SK-N-SH (cell line): ENCODE data around the gene PCDHB1. TPM values are rescaled to one million over a fixed set of nuclear protein-coding genes. Genes with fewer than 3 reads are reported as not detected.

Experiments
- CTCF ChIA-PET: fragments of 300-600, 350-600 bp; formaldehyde crosslinking; extraction: SDS; loops from one replicate; lab custom pipeline; 2021; lab: Yijun Ruan, JAX
- POLR2A ChIA-PET: fragments of 350-600 bp; sonication (Branson Sonifier 250); formaldehyde crosslinking; extraction: SDS; loops from one replicate; lab custom pipeline; 2020; ENCODE audit warnings: antibody characterized with exemption, inconsistent platforms; lab: Yijun Ruan, JAX
- DNase-seq: peaks from one replicate; pipeline ENCODE4 v3.0.0; 2012
- H2AFZ ChIP-seq: fragments of 200-600 bp; sonication (generic); 2 replicates; pipeline ENCODE4 v1.8.1; 2016; ENCODE audit warnings: antibody characterized with exemption, mild to moderate bottlenecking, low read depth
- H3F3A ChIP-seq: fragments of 200-600 bp; sonication (generic); replicated peaks from 2 replicates; pipeline ENCODE3; 2016; ENCODE audit warnings: antibody characterized with exemption, mild to moderate bottlenecking; ENCODE audit not compliant: insufficient read depth
- H3K27ac ChIP-seq, 2 experiments: fragments of 200-500 bp in 1 of 2; fragments of 200-600 bp in 1 of 2; sonication (Bioruptor generic) in 1 of 2; sonication (generic), shearing (Covaris generic) in 1 of 2; 2 replicates each; pipeline versions ENCODE4 v1.5.1 to v1.6.1; 2014 to 2016; ENCODE audit warnings: low read depth in 2 of 2, inconsistent platforms in 1 of 2, low read length in 1 of 2, mild to moderate bottlenecking in 1 of 2, mixed read lengths in 1 of 2
- H3K27me3 ChIP-seq: fragments of 200-600 bp; sonication (generic), shearing (Covaris generic); 2 replicates; pipeline ENCODE4 v1.6.1; 2016; ENCODE audit warnings: mixed run types; ENCODE audit not compliant: insufficient read depth
- H3K36me3 ChIP-seq, 2 experiments: fragments of 200-500 bp in 1 of 2; fragments of 200-600 bp in 1 of 2; sonication (Bioruptor generic) in 1 of 2; sonication (generic) in 1 of 2; replicated peaks in 1 of 2; 2 replicates each; pipeline versions ENCODE3 to v1.5.1; 2014 to 2016; ENCODE audit warnings: low read length in 1 of 2, mild to moderate bottlenecking in 1 of 2; ENCODE audit not compliant: insufficient read depth in 2 of 2, control insufficient read depth in 1 of 2
- H3K4me1 ChIP-seq, 2 experiments: fragments of 200-500 bp in 1 of 2; fragments of 200-600 bp in 1 of 2; sonication (Bioruptor generic) in 1 of 2; sonication (generic), shearing (Covaris generic) in 1 of 2; 2 replicates each; pipeline versions ENCODE4 v1.5.1 to v1.6.1; 2014 to 2016; ENCODE audit warnings: low read depth in 1 of 2, low read length in 1 of 2, mixed run types in 1 of 2; ENCODE audit not compliant: insufficient read depth in 2 of 2, control insufficient read depth in 1 of 2
- H3K4me2 ChIP-seq: fragments of 200-600 bp; sonication (generic), shearing (Covaris generic); 2 replicates; pipeline ENCODE4 v1.6.1; 2017; ENCODE audit warnings: mixed run types
- H3K4me3 ChIP-seq, 2 experiments: fragments of 200-500 bp in 1 of 2; fragments of 200-600 bp in 1 of 2; sonication (Bioruptor generic) in 1 of 2; sonication (generic), shearing (Covaris generic) in 1 of 2; 2 replicates each; pipeline versions ENCODE4 v1.5.1 to v1.8.1; 2014 to 2016; ENCODE audit warnings: low read depth in 2 of 2, inconsistent platforms in 1 of 2, low read length in 1 of 2, mild to moderate bottlenecking in 1 of 2, mixed read lengths in 1 of 2, moderate library complexity in 1 of 2
- H3K79me2 ChIP-seq: fragments of 200-600 bp; sonication (generic); 2 replicates; pipeline ENCODE4 v1.8.1; 2017; ENCODE audit warnings: mild to moderate bottlenecking; ENCODE audit not compliant: insufficient read depth
- H3K9ac ChIP-seq: fragments of 200-600 bp; sonication (generic); 2 replicates; pipeline ENCODE4 v1.6.1; 2017; ENCODE audit warnings: mixed run types
- H3K9me2 ChIP-seq: fragments of 200-600 bp; sonication (generic); 2 replicates; pipeline ENCODE4 v1.6.1; 2017; ENCODE audit warnings: mixed run types
- H3K9me3 ChIP-seq: fragments of 200-600 bp; sonication (generic); 2 replicates; pipeline ENCODE4 v1.6.1; 2017; ENCODE audit warnings: mixed run types, mild to moderate bottlenecking, moderate library complexity
- H4K20me1 ChIP-seq: fragments of 200-600 bp; sonication (generic); 2 replicates; pipeline ENCODE4 v1.6.1; 2017; ENCODE audit warnings: mild to moderate bottlenecking, mixed run types; ENCODE audit not compliant: insufficient read depth
- CTCF ChIP-seq: fragments of 200-600 bp; sonication (generic); IDR thresholded peaks from 2 replicates; pipeline ENCODE4 v1.6.1; 2017; ENCODE audit warnings: antibody characterized with exemption, mild to moderate bottlenecking, moderate library complexity
- EZH2phosphoT487 ChIP-seq: fragments of 200-600 bp; sonication (generic); IDR thresholded peaks from 2 replicates; pipeline ENCODE4 v1.6.1; 2017; ENCODE audit warnings: low read depth, mixed run types, mild to moderate bottlenecking, antibody characterized with exemption, moderate library complexity, borderline replicate concordance
- FOSL2 ChIP-seq: IDR thresholded peaks from 2 replicates; pipeline ENCODE4 v1.4.0; 2012; ENCODE audit warnings: low read depth, mild to moderate bottlenecking, moderate library complexity, borderline replicate concordance
- FOXJ3 ChIP-seq: sonication (generic); formaldehyde crosslinking; IDR thresholded peaks from 2 replicates; pipeline ENCODE4 v1.5.1; 2020; ENCODE audit warnings: mild to moderate bottlenecking, missing genetic modification reagents
- MAX ChIP-seq: IDR thresholded peaks from 2 replicates; pipeline ENCODE4 v1.4.0; 2012; ENCODE audit warnings: low read depth
- MEF2A ChIP-seq: IDR thresholded peaks from 2 replicates; pipeline ENCODE4 v1.4.0; 2012; ENCODE audit warnings: low read depth, borderline replicate concordance
- MXI1 ChIP-seq: IDR thresholded peaks from 2 replicates; pipeline ENCODE4 v1.6.1; 2012; ENCODE audit warnings: mild to moderate bottlenecking, low read depth, low read length, improper control_type of control experiment
- NRF1 ChIP-seq: IDR thresholded peaks from 2 replicates; pipeline ENCODE4 v1.6.1; 2012; ENCODE audit warnings: low read depth, mild to moderate bottlenecking, low read length
- POLR2AphosphoS5 ChIP-seq: IDR thresholded peaks from 2 replicates; pipeline ENCODE4 v1.6.1; 2012; ENCODE audit warnings: low read depth, low read length
- REST ChIP-seq: IDR thresholded peaks from 2 replicates; pipeline ENCODE4 v1.6.1; 2012; ENCODE audit warnings: mild to moderate bottlenecking, low read depth, low read length, moderate library complexity
- RFX5 ChIP-seq: IDR thresholded peaks from 2 replicates; pipeline ENCODE4 v1.6.1; 2012; ENCODE audit warnings: mild to moderate bottlenecking, improper control_type of control experiment, low read length
- RXRA ChIP-seq: IDR thresholded peaks from 2 replicates; pipeline ENCODE4 v1.4.0; 2012; ENCODE audit warnings: low read depth, mild to moderate bottlenecking, borderline replicate concordance
- SMC3 ChIP-seq: IDR thresholded peaks from 2 replicates; pipeline ENCODE4 v1.6.1; 2012; ENCODE audit warnings: low read depth, low read length, improper control_type of control experiment
- WGBS: methylation state at CpG from one replicate; pipeline ENCODE4 v1.1.6; 2017; ENCODE audit warnings: low lambda C conversion rate; 5-methylcytosine and 5-hydroxymethylcytosine counted together
- polyA plus RNA-seq, 3 experiments: library from polyadenylated mRNA; depleted of rRNA; stranded (reverse); fragments of >200 nt; gene quantifications; 2 replicates each; pipeline ENCODE4 v1.2.3, GENCODE V29; 2012
- TF ChIP-seq, protein P1 (sequence below): IDR thresholded peaks from 2 replicates; pipeline ENCODE4; 2012
- TF ChIP-seq, protein P2 (sequence below): IDR thresholded peaks from 2 replicates; pipeline ENCODE4 v1.4.0; 2012; ENCODE audit warnings: low read depth, borderline replicate concordance
- TF ChIP-seq, protein P3 (sequence below): fragments of 150-350 bp; IDR thresholded peaks from 2 replicates; pipeline ENCODE4 v1.6.1; 2017; ENCODE audit warnings: antibody characterized with exemption, low read length, low read depth, borderline replicate concordance

Gene PCDHB1
- polyA plus RNA-seq, 1 of the 3 experiments (the other 2 are of a cell fraction): not detected

- Histone ChIP-seq H3K27me3 (no peaks in the 10 kb centered on the region), H3K4me1 (peaks cover 0 to 7% of the 10 kb centered on the region in 2 experiments; a peak in 2 of 4 replicates), H3K4me3 (peak overlapping the region in 1 of 2 experiments; percentile 60; a peak in 2 of 4 replicates), H3K9ac (no peak overlapping the region), H3K4me2 (peak overlapping the region; percentile 87), H3K36me3 (no peaks in the 10 kb centered on the region), H3K79me2 (no peaks in the 10 kb centered on the region), H3F3A (no peaks in the 10 kb centered on the region), H3K9me3 (no peaks in the 10 kb centered on the region), H4K20me1 (no peaks in the 10 kb centered on the region), H3K27ac (peak overlapping the region in 1 of 2 experiments; percentile 90; a peak in 2 of 4 replicates), H3K9me2 (no peaks in the 10 kb centered on the region), H2AFZ (no peak overlapping the region)
- ChIA-PET CTCF (interaction anchor here (0.5 to 9.0 kb wide), 57 partner anchors 11 to 492 kb away, joined by 3 to 194 read pairs (median 8); partner anchors contain the start of genes EIF4EBP3, PCDHA1, PCDHA10 and PCDHA11), POLR2A (interaction anchor here (0.7 to 2.3 kb wide), 8 partner anchors 18 to 198 kb away, joined by 3 to 54 read pairs (median 14); partner anchors contain the start of genes PCDHA12, PCDHAC1 and PCDHAC2)
- WGBS: 11% methylated on average over 3 of the region's 3 CpGs
- TF ChIP-seq MAX: no peak
- no peak for TF ChIP-seq MEF2A
- TF ChIP-seq SMC3: no peak
- DNase-seq: peak; percentile 38
Measured at GRCh38 chr5:141039517-141039916, 11.7 kb upstream of the PCDHB1 start.

GRCh38 chr5:141040093-141040770, 10.9 kb upstream of the PCDHB1 start:
- peak overlapping the region; percentile 87 for H3K4me2 ChIP-seq
- ChIA-PET CTCF (interaction anchor here (0.5 to 9.0 kb wide), 69 partner anchors 8 to 492 kb away, joined by 3 to 194 read pairs (median 8); partner anchors contain the start of genes EIF4EBP3, PCDHA1, PCDHA10 and PCDHA11), POLR2A (interaction anchor here (0.7 to 2.3 kb wide), 8 partner anchors 19 to 199 kb away, joined by 3 to 54 read pairs (median 14); partner anchors contain the start of genes PCDHA12, PCDHAC1 and PCDHAC2)
- peak overlapping the region; percentile 25 to 90; a peak in 3 of 4 replicates for H3K27ac ChIP-seq
- H3K4me3 ChIP-seq: peak overlapping the region; percentile 60 to 66
- H3K9ac ChIP-seq: peak overlapping the region; percentile 42; the same call in 1 of the 2 replicates
- DNase-seq: peak; percentile 68
- H3K9me2 ChIP-seq: no peaks in the 10 kb centered on the region
- 3% methylated on average over 24 of the region's 24 CpGs for WGBS
- no peaks in the 10 kb centered on the region for H3K27me3 ChIP-seq
- H3K79me2 ChIP-seq: no peaks in the 10 kb centered on the region
- peak overlapping the region; percentile 75 for H2AFZ ChIP-seq
- no peaks in the 10 kb centered on the region for H4K20me1 ChIP-seq
- no peaks in the 10 kb centered on the region for H3K36me3 ChIP-seq
- no peaks in the 10 kb centered on the region for H3F3A ChIP-seq
- peaks cover 0 to 7% of the 10 kb centered on the region in 2 experiments; a peak in 2 of 4 replicates for H3K4me1 ChIP-seq
- H3K9me3 ChIP-seq: no peaks in the 10 kb centered on the region
- TF ChIP-seq MXI1 (no peak; the same call in 1 of the 2 replicates), CTCF (peak; percentile 69), EZH2phosphoT487 (no peak), REST (no peak; the same call in 1 of the 2 replicates), NRF1 (no peak), RFX5 (no peak), FOXJ3 (peak; percentile 14; the same call in 1 of the 2 replicates), FOSL2 (no peak), RXRA (no peak), POLR2AphosphoS5 (no peak)
- TF ChIP-seq, protein P1, sequence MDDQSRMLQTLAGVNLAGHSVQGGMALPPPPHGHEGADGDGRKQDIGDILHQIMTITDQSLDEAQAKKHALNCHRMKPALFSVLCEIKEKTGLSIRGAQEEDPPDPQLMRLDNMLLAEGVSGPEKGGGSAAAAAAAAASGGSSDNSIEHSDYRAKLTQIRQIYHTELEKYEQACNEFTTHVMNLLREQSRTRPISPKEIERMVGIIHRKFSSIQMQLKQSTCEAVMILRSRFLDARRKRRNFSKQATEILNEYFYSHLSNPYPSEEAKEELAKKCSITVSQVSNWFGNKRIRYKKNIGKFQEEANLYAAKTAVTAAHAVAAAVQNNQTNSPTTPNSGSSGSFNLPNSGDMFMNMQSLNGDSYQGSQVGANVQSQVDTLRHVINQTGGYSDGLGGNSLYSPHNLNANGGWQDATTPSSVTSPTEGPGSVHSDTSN: no peak
- TF ChIP-seq, protein P2, sequence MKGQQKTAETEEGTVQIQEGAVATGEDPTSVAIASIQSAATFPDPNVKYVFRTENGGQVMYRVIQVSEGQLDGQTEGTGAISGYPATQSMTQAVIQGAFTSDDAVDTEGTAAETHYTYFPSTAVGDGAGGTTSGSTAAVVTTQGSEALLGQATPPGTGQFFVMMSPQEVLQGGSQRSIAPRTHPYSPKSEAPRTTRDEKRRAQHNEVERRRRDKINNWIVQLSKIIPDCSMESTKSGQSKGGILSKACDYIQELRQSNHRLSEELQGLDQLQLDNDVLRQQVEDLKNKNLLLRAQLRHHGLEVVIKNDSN: no peak
- TF ChIP-seq, protein P3, sequence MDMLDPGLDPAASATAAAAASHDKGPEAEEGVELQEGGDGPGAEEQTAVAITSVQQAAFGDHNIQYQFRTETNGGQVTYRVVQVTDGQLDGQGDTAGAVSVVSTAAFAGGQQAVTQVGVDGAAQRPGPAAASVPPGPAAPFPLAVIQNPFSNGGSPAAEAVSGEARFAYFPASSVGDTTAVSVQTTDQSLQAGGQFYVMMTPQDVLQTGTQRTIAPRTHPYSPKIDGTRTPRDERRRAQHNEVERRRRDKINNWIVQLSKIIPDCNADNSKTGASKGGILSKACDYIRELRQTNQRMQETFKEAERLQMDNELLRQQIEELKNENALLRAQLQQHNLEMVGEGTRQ: no peak
